Activated naive CD8-positive, alpha-beta T cell treated with anti-CD3 and anti-CD28 coated beads, Interleukin-2, amount 50 U/mL, for 24 hours (primary cell): ENCODE measurements around the gene UBQLN3.

Experiments used
- ATAC-seq: fragments of 150-1000 bp; cut with Tn5 transposase; one replicate; pipeline ENCODE4 v1.10.0; 2021
- DNase-seq: peaks from one replicate; pipeline ENCODE4 v3.0.0; 2021
- H3K27ac Mint-ChIP-seq: one replicate; pipeline ENCODE4 v1.8.0; 2021; ENCODE audit warnings: mild to moderate bottlenecking, mixed read lengths
- H3K27me3 Mint-ChIP-seq: one replicate; pipeline ENCODE4 v1.8.0; 2021; ENCODE audit warnings: mixed read lengths
- H3K36me3 Mint-ChIP-seq: one replicate; pipeline ENCODE4 v1.8.0; 2021; ENCODE audit warnings: low read depth, mixed read lengths
- H3K4me1 Mint-ChIP-seq: one replicate; pipeline ENCODE4 v1.8.0; 2021; ENCODE audit warnings: mixed read lengths
- H3K4me3 Mint-ChIP-seq: one replicate; pipeline ENCODE4 v1.8.0; 2021; ENCODE audit warnings: mild to moderate bottlenecking, moderate library complexity, mixed read lengths
- H3K9me3 Mint-ChIP-seq: one replicate; pipeline ENCODE4 v1.8.0; 2021; ENCODE audit warnings: mixed read lengths

Gene UBQLN3

DNA sequence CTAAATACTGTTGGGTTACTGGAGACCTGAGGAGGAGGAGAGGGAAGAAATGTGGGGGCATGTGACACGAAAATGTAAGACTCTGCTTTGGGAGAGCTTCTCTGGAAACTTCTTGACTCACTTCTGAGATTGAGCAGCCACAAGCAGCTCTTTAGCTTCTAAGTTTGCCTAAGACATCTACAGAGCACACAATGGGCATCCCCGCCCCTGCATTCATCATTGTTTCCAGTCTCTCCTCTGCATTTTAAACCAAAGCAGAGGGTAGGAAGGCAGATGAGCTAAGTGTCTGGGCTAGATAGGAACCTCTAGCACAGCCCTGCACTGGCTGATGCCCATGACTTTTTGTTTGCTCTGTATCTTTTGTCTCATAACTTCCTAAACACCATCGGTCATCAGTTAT, 23.3 kb downstream of the UBQLN3 start:
- Mint-ChIP-seq H3K27ac (no peak overlapping the region), H3K4me3 (no peak overlapping the region), H3K36me3 (no peaks in the 10 kb centered on the region), H3K27me3 (peaks cover 14% of the 10 kb centered on the region), H3K4me1 (peaks cover 5% of the 10 kb centered on the region), H3K9me3 (no peaks in the 10 kb centered on the region)
- peak; percentile 10 for DNase-seq
- ATAC-seq = peak; percentile 93

DNA sequence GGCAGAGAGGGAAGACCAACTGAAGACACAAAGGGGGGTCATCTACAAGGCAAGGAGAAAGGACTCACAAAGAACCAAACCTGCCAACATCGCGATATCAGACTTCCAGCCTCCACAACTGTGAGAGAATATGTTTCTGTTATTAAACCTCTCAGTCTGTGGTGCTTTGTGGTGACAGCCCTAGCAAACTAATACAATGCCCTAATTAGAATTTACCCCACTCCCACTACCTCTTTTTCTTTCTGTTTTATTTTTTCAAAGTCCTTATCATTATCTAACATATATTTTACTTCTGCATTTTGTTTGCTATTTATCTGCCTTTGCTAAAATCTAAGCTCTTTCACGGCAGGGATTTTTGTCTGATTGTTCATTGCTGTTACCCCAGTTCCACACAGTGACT, 23.8 kb downstream of the UBQLN3 start:
- no peaks in the 10 kb centered on the region for H3K9me3 Mint-ChIP-seq
- H3K36me3 Mint-ChIP-seq = no peaks in the 10 kb centered on the region
- DNase-seq (no peak), ATAC-seq (no peak)
- no peak overlapping the region for H3K4me3 Mint-ChIP-seq
- no peak overlapping the region for H3K27ac Mint-ChIP-seq
- peaks cover 11% of the 10 kb centered on the region for H3K27me3 Mint-ChIP-seq
- peaks cover 5% of the 10 kb centered on the region for H3K4me1 Mint-ChIP-seq

GRCh38 chr11:5476186-5476819, 33.5 kb downstream of the UBQLN3 start:
- peak; percentile 36 for DNase-seq
- ATAC-seq = no peak
- H3K27ac Mint-ChIP-seq = no peak overlapping the region
- H3K36me3 Mint-ChIP-seq = no peaks in the 10 kb centered on the region
- peaks cover 13% of the 10 kb centered on the region for H3K27me3 Mint-ChIP-seq
- peaks cover 2% of the 10 kb centered on the region for H3K4me1 Mint-ChIP-seq
- H3K4me3 Mint-ChIP-seq = no peak overlapping the region
- no peaks in the 10 kb centered on the region for H3K9me3 Mint-ChIP-seq

- ATAC-seq (no peak), DNase-seq (no peak)
- no peak overlapping the region for H3K4me3 Mint-ChIP-seq
- H3K27me3 Mint-ChIP-seq = peaks cover 15% of the 10 kb centered on the region
- no peak overlapping the region for H3K27ac Mint-ChIP-seq
- peaks cover 2% of the 10 kb centered on the region for H3K4me1 Mint-ChIP-seq
- no peaks in the 10 kb centered on the region for H3K36me3 Mint-ChIP-seq
- H3K9me3 Mint-ChIP-seq = no peaks in the 10 kb centered on the region
Measured at GRCh38 chr11:5473921-5474320, 35.8 kb downstream of the UBQLN3 start.

GRCh38 chr11:5467527-5467926, 42.2 kb downstream of the UBQLN3 start:
- no peak overlapping the region for H3K27ac Mint-ChIP-seq
- H3K36me3 Mint-ChIP-seq = no peaks in the 10 kb centered on the region
- H3K4me1 Mint-ChIP-seq = no peaks in the 10 kb centered on the region
- no peaks in the 10 kb centered on the region for H3K9me3 Mint-ChIP-seq
- DNase-seq (no peak), ATAC-seq (no peak)
- H3K27me3 Mint-ChIP-seq = peaks cover 4% of the 10 kb centered on the region
- no peak overlapping the region for H3K4me3 Mint-ChIP-seq

DNA sequence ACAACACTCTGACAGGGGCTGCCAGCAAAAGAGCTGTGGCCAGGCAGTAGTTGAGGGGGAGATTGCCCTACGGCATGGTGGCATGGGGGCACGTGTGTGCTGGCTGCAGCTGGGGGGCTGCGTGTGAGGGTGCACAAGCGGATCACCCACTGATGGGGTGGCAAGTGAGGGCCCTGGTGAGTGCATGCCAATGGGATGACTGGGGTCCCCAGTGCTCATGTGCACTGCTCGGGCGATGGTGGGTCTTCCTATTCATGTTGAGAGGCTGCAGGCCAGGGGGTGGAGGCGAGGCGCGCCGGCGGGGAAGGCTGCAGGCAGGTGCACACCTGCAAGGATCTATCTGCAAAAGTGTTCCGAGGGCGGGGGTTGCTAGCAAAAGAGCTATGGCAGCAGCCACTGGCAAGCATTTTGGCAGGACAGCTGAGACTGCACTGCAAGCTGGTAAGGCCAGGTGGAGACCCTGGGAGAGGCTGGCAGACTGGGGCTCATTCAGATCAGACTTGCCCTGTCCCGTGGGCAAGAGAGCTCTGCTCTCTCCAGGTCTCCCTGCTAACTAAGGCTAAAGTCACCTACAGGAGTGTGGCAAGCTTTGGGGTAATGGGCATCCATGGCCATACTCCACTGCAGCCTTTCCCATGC, 48.7 kb downstream of the UBQLN3 start:
- Mint-ChIP-seq H3K36me3 (no peaks in the 10 kb centered on the region), H3K4me1 (no peaks in the 10 kb centered on the region), H3K27ac (no peak overlapping the region), H3K9me3 (peaks cover 6% of the 10 kb centered on the region), H3K27me3 (peaks cover 1% of the 10 kb centered on the region), H3K4me3 (no peak overlapping the region)
- ATAC-seq = no peak
- DNase-seq = no peak
